Heart right ventricle (tissue), 16 donors: ENCODE results near the gene GLS. TPM values are rescaled to one million over a fixed set of nuclear protein-coding genes. Genes with fewer than 3 reads are reported as not detected.

ENCODE experiments used
- ATAC-seq, 8 donors: fragments of 200-7000 bp; cut with Tn5 transposase; one replicate each; pipeline ENCODE4 v1.9.1; 2020; ENCODE audit warnings: mild to moderate bottlenecking in 8 of 8, moderate library complexity in 8 of 8, moderate number of reproducible peaks in 1 of 8
- DNase-seq, 2 donors: peaks; one replicate each; pipeline ENCODE4 v3.0.0-alpha.2; 2020
- H3K27ac ChIP-seq, 10 donors: fragments of 200-600 bp; sonication (generic) in 2 of 10; one replicate each; pipeline versions ENCODE4 v1.5.0 to v1.8.0; 2020 to 2022; ENCODE audit warnings: mild to moderate bottlenecking in 3 of 10
- H3K27me3 ChIP-seq, 7 donors: fragments of 200-600 bp; one replicate each; pipeline ENCODE4 v1.8.0; 2021 to 2022; ENCODE audit warnings: mild to moderate bottlenecking in 2 of 7
- H3K36me3 ChIP-seq, 9 donors: fragments of 200-600 bp; sonication (generic) in 1 of 9; one replicate each; pipeline versions ENCODE4 v1.5.0 to v1.8.0; 2020 to 2022; ENCODE audit warnings: mild to moderate bottlenecking in 2 of 9
- H3K4me1 ChIP-seq, 9 donors: fragments of 200-600 bp; sonication (generic) in 1 of 9; one replicate each; pipeline versions ENCODE4 v1.5.0 to v1.8.0; 2020 to 2022; ENCODE audit warnings: mild to moderate bottlenecking in 4 of 9
- H3K4me3 ChIP-seq, 10 donors: fragments of 200-600 bp; sonication (generic) in 2 of 10; one replicate each; pipeline versions ENCODE4 v1.5.0 to v1.8.0; 2020 to 2022; ENCODE audit warnings: mild to moderate bottlenecking in 7 of 10, moderate library complexity in 2 of 10
- H3K9me3 ChIP-seq, 11 donors: fragments of 200-600 bp in 10 of 11; sonication (generic) in 2 of 11; one replicate each; pipeline versions ENCODE4 v1.5.0 to v1.8.0; 2013 to 2022; ENCODE audit warnings: mild to moderate bottlenecking in 2 of 11, control low read depth in 1 of 11, moderate library complexity in 1 of 11
- CTCF ChIP-seq, 9 donors: fragments of 200-600 bp; sonication (generic) in 2 of 9; IDR thresholded peaks; one replicate each; pipeline versions ENCODE4 v1.5.0 to v1.8.0; 2021 to 2022; ENCODE audit warnings: antibody characterized with exemption in 9 of 9, mild to moderate bottlenecking in 5 of 9, moderate library complexity in 1 of 9
- WGBS, 2 donors: extraction: QIAGEN DNeasy Blood & Tissue Kit; methylation state at CpG; one replicate each; pipeline ENCODE4 v1.1.7; 2013; ENCODE audit warnings: inconsistent platforms in 1 of 2; 5-methylcytosine and 5-hydroxymethylcytosine counted together
- intact Hi-C, 10 donors: fragments of 100-400 bp; cut with DNase I; formaldehyde crosslinking; loops; one replicate each; pipeline versions ENCODE4 v1.11.1 to v1.14.2; 2022
- polyA plus RNA-seq, 2 donors: library from polyadenylated mRNA; stranded (reverse); fragments of 200-250 nt; gene quantifications; one replicate each; pipeline ENCODE4 v1.2.3, GENCODE V29; 2013
- total RNA-seq, 10 donors: library from RNA; stranded (reverse); fragmentation: NEBNext Ultra II Directional in 3 of 10; extraction: Animal tissue kit (Norgen Biotek cat#: 25700) in 3 of 10; gene quantifications; one replicate each; pipeline versions ENCODE4 v1.2.1 to v1.2.4, GENCODE V29; 2021 to 2023
- donor health status: Arrhythmogenic right ventricular cardiomyopathy.
- donor health status: ischemic (EF 13 %, LVEDD 7.1; RV severe dilation, severe dysfunction).
- donor health status: healthy with polysubstance abuse.
- donor health status: DM: no; HTN: yes; CAD: no.
- donor health status: DM: no; HTN: no; CAD: no.
- donor health status: ischemic (EF 25% LVEDD 6.9; RV normal size, moderate dysfunction).
- donor health status: ischemic (EF 25% LVEDD 5.7; RV mildly dilated, moderate dysfunction).
- donor health status: healthy.
- donor health status: DM: yes; HTN: yes; CAD: no.
- donor health status: Ischemic cardiomyopathy.
- donor health status: ischemic (EF 35%, LVEDD 5.7; RV mildly dilated, moderate dysfunction).
- donor health status: nonischemic (EF 11% LVEDD 7.7; RV severe dilation, severe dysfunction).
- donor health status: DM: yes; HTN: yes; CAD: no.
- donor health status: PGD.
- donor health status: ischemic (EF 29% LVEDD 5.4; RV normal size, mild dysfunction).
- donor health status: nonischemic (EF 23%, LVEDD 6.1; RV moderate dilation, normal function).

GLS gene
- total and polyA plus RNA-seq, 12 donors, result 17.1 to 73.5 (median 54.3) TPM

- H3K27ac ChIP-seq, result no peak overlapping the region
- intact Hi-C loops, result loop anchor here in 2 of 10 donors (10.0 kb wide), 2 partner anchors 142 to 212 kb away; no protein-coding TSS in a partner anchor
- no peak for DNase-seq
- WGBS, 2 donors, result 68 to 77% methylated on average over 5 of the region's 5 CpGs
- no peaks in the 10 kb centered on the region for H3K27me3 ChIP-seq
- H3K9me3 ChIP-seq, result no peaks in the 10 kb centered on the region
- H3K4me3 ChIP-seq, result no peak overlapping the region
- peaks cover 0 to 100% (median 85%) of the 10 kb centered on the region in 9 donors for H3K36me3 ChIP-seq
- TF ChIP-seq CTCF (IDR thresholded peaks at IDR 0.05), result peak; percentile 24 to 64 (median 60)
- peak in 6 of 8 donors; percentile 41 to 78 (median 56) for ATAC-seq
- H3K4me1 ChIP-seq, result peaks cover 0 to 24% (median 0%) of the 10 kb centered on the region in 9 donors
Measured at GRCh38 chr2:190996338-190996946, 115.8 kb downstream of the GLS start.

- Histone ChIP-seq H3K4me1 (peaks cover 0 to 24% (median 0%) of the 10 kb centered on the region in 9 donors), H3K4me3 (no peak overlapping the region), H3K36me3 (peaks cover 0 to 100% (median 88%) of the 10 kb centered on the region in 9 donors), H3K27me3 (no peaks in the 10 kb centered on the region), H3K9me3 (no peaks in the 10 kb centered on the region), H3K27ac (no peak overlapping the region)
- intact Hi-C loops, result loop anchor here in 2 of 10 donors (10.0 kb wide), 2 partner anchors 142 to 212 kb away; no protein-coding TSS in a partner anchor
- WGBS, 2 donors, result 83 to 86% methylated on average over 5 of the region's 5 CpGs
- TF ChIP-seq CTCF (IDR thresholded peaks at IDR 0.05), result no peak
- DNase-seq (no peak), ATAC-seq (peak in 3 of 8 donors; percentile 29 to 62 (median 42))
Measured at GRCh38 chr2:190996947-190997346, 116.3 kb downstream of the GLS start.

GRCh38 chr2:190997526-190998113, 117.0 kb downstream of the GLS start:
- DNase-seq, result no peak
- H3K9me3 ChIP-seq, result no peaks in the 10 kb centered on the region
- peaks cover 0 to 25% (median 0%) of the 10 kb centered on the region in 9 donors for H3K4me1 ChIP-seq
- H3K36me3 ChIP-seq, result peaks cover 0 to 100% (median 92%) of the 10 kb centered on the region in 9 donors
- WGBS, 2 donors, result 64 to 77% methylated on average over 8 of the region's 8 CpGs
- TF ChIP-seq CTCF (IDR thresholded peaks at IDR 0.05), result no peak
- intact Hi-C loops, result loop anchor here in 2 of 10 donors (10.0 kb wide), 2 partner anchors 143 to 213 kb away; no protein-coding TSS in a partner anchor
- no peak overlapping the region for H3K4me3 ChIP-seq
- no peak overlapping the region for H3K27ac ChIP-seq
- peak in 3 of 8 donors; percentile 54 to 93 (median 62) for ATAC-seq
- H3K27me3 ChIP-seq, result no peaks in the 10 kb centered on the region

GRCh38 chr2:190999058-190999457, 118.4 kb downstream of the GLS start:
- H3K4me1 ChIP-seq, result peaks cover 0 to 28% (median 0%) of the 10 kb centered on the region in 9 donors
- peaks cover 0 to 7% (median 0%) of the 10 kb centered on the region in 11 donors for H3K9me3 ChIP-seq
- no peaks in the 10 kb centered on the region for H3K27me3 ChIP-seq
- H3K36me3 ChIP-seq, result peaks cover 0 to 100% (median 93%) of the 10 kb centered on the region in 9 donors
- WGBS, 2 donors, result 88 to 91% methylated on average over 7 of the region's 7 CpGs
- H3K27ac ChIP-seq, result no peak overlapping the region
- no peak for DNase-seq
- TF ChIP-seq CTCF (IDR thresholded peaks at IDR 0.05), result no peak
- H3K4me3 ChIP-seq, result no peak overlapping the region
- intact Hi-C loops, result loop anchor here in 2 of 10 donors (10.0 kb wide), 2 partner anchors 144 to 214 kb away; no protein-coding TSS in a partner anchor
- no peak for ATAC-seq
